PC-9 (cell line): ENCODE measurements around the gene GAGE10. TPM values are rescaled to one million over a fixed set of nuclear protein-coding genes. Genes with fewer than 3 reads are reported as not detected.

Experiments
- BruUV-seq: library from RNA; stranded (reverse); fragments of 400-500 nt; replicated peaks from 2 replicates; lab custom pipeline; 2021; lab: Mats Ljungman, UMichigan
- CTCF ChIA-PET: fragments of 300-600 bp; sonication (Branson Sonifier 250); formaldehyde crosslinking; loops from one replicate; lab custom pipeline; 2022; ENCODE audit warnings: antibody characterized with exemption; lab: Charles Lee
- POLR2A ChIA-PET: fragments of 300-600 bp; sonication (Branson Sonifier 250); formaldehyde crosslinking; loops from one replicate; lab custom pipeline; 2022; ENCODE audit warnings: antibody characterized with exemption; ENCODE audit not compliant: unreplicated experiment; lab: Charles Lee
- DNase-seq, 2 experiments: peaks; one replicate each; pipeline versions ENCODE4 v3.0.0 to v3.0.0-alpha.2; 2015 to 2022; ENCODE audit warnings: mixed read lengths in 1 of 2
- H2AFZ ChIP-seq: fragments of 200-600 bp; sonication (generic); 2 replicates; pipeline ENCODE4 v1.8.1; 2017; ENCODE audit warnings: antibody characterized with exemption
- H3F3A ChIP-seq: fragments of 200-600 bp; sonication (generic); 2 replicates; pipeline ENCODE4 v1.8.1; 2017; ENCODE audit warnings: antibody characterized with exemption, mild to moderate bottlenecking, low read depth; ENCODE audit not compliant: insufficient read depth
- H3K27ac ChIP-seq: fragments of 200-600 bp; sonication (generic); 2 replicates; pipeline ENCODE4 v1.6.1; 2016; ENCODE audit warnings: mixed run types
- H3K27me3 ChIP-seq: fragments of 200-600 bp; sonication (generic); 2 replicates; pipeline ENCODE4 v1.6.1; 2016; ENCODE audit warnings: low read depth, mixed run types; ENCODE audit not compliant: insufficient read depth
- H3K36me3 ChIP-seq: fragments of 200-600 bp; sonication (generic); 2 replicates; pipeline ENCODE4 v1.6.1; 2016; ENCODE audit warnings: low read depth, mixed run types
- H3K4me1 ChIP-seq: fragments of 200-600 bp; sonication (generic); replicated peaks from 2 replicates; pipeline ENCODE4 v1.6.1; 2016; ENCODE audit warnings: mixed run types; ENCODE audit not compliant: insufficient read depth
- H3K4me2 ChIP-seq: fragments of 200-600 bp; sonication (generic); 2 replicates; pipeline ENCODE4 v1.6.1; 2017; ENCODE audit warnings: mixed run types
- H3K4me3 ChIP-seq: fragments of 200-600 bp; sonication (generic); 2 replicates; pipeline ENCODE4 v1.6.1; 2016; ENCODE audit warnings: mixed run types
- H3K79me2 ChIP-seq: fragments of 200-600 bp; sonication (generic); 2 replicates; pipeline ENCODE4 v1.6.1; 2017; ENCODE audit warnings: low read depth, mixed run types
- H3K9me2 ChIP-seq: fragments of 200-600 bp; sonication (generic); 2 replicates; pipeline ENCODE4 v1.8.1; 2017; ENCODE audit warnings: mild to moderate bottlenecking; ENCODE audit not compliant: insufficient read depth
- H3K9me3 ChIP-seq: fragments of 200-600 bp; sonication (generic); 2 replicates; pipeline ENCODE4 v1.8.1; 2016; ENCODE audit warnings: low read depth; ENCODE audit not compliant: insufficient read depth
- H4K20me1 ChIP-seq: fragments of 200-600 bp; sonication (generic); 2 replicates; pipeline ENCODE4 v1.8.1; 2017; ENCODE audit not compliant: insufficient read depth
- CTCF ChIP-seq: fragments of 200-600 bp; sonication (generic); conservative IDR thresholded peaks from 2 replicates; pipeline ENCODE4 v1.6.1; 2017; ENCODE audit warnings: mixed run types, antibody characterized with exemption, mild to moderate bottlenecking, moderate library complexity
- EZH2 ChIP-seq: fragments of 200-600 bp; sonication (generic); IDR thresholded peaks from 2 replicates; pipeline ENCODE4 v1.8.0; 2017; ENCODE audit warnings: antibody characterized with exemption, low read depth
- intact Hi-C: fragments of 100-400 bp; cut with micrococcal nuclease; formaldehyde crosslinking; loops from one replicate; pipeline ENCODE4 v1.10.0; 2022; ENCODE audit not compliant: unreplicated experiment
- total RNA-seq: library from RNA; stranded (reverse); gene quantifications from 2 replicates; pipeline ENCODE4 v1.2.3, GENCODE V29; 2021

Gene GAGE10
- total RNA-seq, 1 experiment from 2014 or later, result not detected

- H3K9me2 ChIP-seq, result no peaks in the 10 kb centered on the region
- H2AFZ ChIP-seq, result no peak overlapping the region
- H3K27me3 ChIP-seq, result no peaks in the 10 kb centered on the region
- no peak overlapping the region for H3K27ac ChIP-seq
- BruUV-seq, result no TSS peak
- no peaks in the 10 kb centered on the region for H3K36me3 ChIP-seq
- no peak for DNase-seq
- no peak overlapping the region for H3K4me3 ChIP-seq
- POLR2A ChIA-PET, result no interaction called here
- TF ChIP-seq CTCF (no peak), EZH2 (no peak)
- H3K4me2 ChIP-seq, result no peak overlapping the region
- H3F3A ChIP-seq, result no peaks in the 10 kb centered on the region
- no peaks in the 10 kb centered on the region for H3K9me3 ChIP-seq
- no peaks in the 10 kb centered on the region for H4K20me1 ChIP-seq
- CTCF ChIA-PET, result no interaction called here
- no peaks in the 10 kb centered on the region for H3K4me1 ChIP-seq
- intact Hi-C loops, result no loop called here
- no peaks in the 10 kb centered on the region for H3K79me2 ChIP-seq
Observed at GRCh38 chrX:49257074-49257790, 46.2 kb upstream of the GAGE10 start.

DNA sequence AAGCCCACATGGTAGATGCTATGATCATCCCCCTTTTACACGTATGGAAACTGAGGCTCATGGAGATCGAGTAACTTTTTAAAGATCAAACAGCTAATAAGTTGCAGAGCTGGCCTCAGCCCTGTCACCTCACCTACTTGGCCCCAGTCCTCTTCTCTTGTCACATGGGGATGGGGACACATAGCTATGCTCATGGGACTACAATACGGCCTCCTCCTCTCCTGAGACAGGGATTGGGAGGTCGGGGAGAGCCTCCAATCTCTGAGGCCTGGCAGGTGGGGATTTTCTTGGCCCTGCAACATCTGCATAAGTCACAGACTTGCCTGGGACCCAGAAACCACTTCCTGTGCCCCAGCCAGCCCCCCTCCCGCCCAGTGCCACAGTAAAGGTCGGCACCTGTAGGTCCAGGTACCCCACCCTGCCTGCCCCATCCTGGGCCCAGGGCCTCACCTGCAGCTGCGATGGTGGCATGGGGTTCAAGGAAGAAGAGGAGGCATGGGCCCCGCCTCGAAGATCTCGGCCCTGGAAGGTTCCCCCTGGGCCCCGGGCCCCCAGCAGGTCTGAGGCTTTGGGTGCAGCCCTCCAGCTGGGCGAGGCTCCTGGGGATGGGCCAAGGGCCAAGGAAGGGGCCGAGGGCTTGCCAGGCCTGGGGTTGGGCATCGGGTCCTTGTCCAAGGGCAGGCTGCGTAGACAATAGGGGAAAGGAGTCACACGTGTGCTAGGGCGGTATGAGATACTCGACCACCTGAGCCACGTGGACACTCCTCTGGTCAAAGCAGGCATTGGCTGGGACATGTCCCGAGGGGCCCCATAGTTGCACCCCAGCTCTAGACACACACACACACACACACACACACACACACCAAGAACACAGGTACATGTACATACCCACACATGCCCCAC is 45.3 kb upstream of the GAGE10 start:
- no peak overlapping the region for H3K27ac ChIP-seq
- no peaks in the 10 kb centered on the region for H3K9me2 ChIP-seq
- ChIA-PET POLR2A (no interaction called here), CTCF (interaction anchor here (0.6 kb wide), 1 partner anchor 9 kb away, joined by 7 read pairs; no protein-coding TSS in a partner anchor)
- BruUV-seq, result no TSS peak
- H3K79me2 ChIP-seq, result no peaks in the 10 kb centered on the region
- no peak for DNase-seq
- no peak overlapping the region for H3K4me2 ChIP-seq
- no peaks in the 10 kb centered on the region for H3K27me3 ChIP-seq
- H2AFZ ChIP-seq, result no peak overlapping the region
- no peaks in the 10 kb centered on the region for H3K36me3 ChIP-seq
- H3K4me3 ChIP-seq, result no peak overlapping the region
- no peaks in the 10 kb centered on the region for H3K9me3 ChIP-seq
- H3K4me1 ChIP-seq, result no peaks in the 10 kb centered on the region
- TF ChIP-seq CTCF, result no peak
- H4K20me1 ChIP-seq, result no peaks in the 10 kb centered on the region
- H3F3A ChIP-seq, result no peaks in the 10 kb centered on the region
- intact Hi-C loops, result no loop called here

GRCh38 chrX:49258749-49259124 is 44.7 kb upstream of the GAGE10 start:
- Histone ChIP-seq H3K79me2 (no peaks in the 10 kb centered on the region), H2AFZ (no peak overlapping the region), H3K27me3 (no peaks in the 10 kb centered on the region), H4K20me1 (no peaks in the 10 kb centered on the region), H3F3A (no peaks in the 10 kb centered on the region), H3K9me3 (no peaks in the 10 kb centered on the region), H3K4me2 (no peak overlapping the region), H3K4me3 (no peak overlapping the region), H3K36me3 (no peaks in the 10 kb centered on the region), H3K27ac (no peak overlapping the region), H3K4me1 (no peaks in the 10 kb centered on the region), H3K9me2 (no peaks in the 10 kb centered on the region)
- BruUV-seq, result no TSS peak
- no peak for TF ChIP-seq CTCF
- no peak for TF ChIP-seq EZH2
- DNase-seq, result no peak
- intact Hi-C loops, result no loop called here
- ChIA-PET CTCF (no interaction called here), POLR2A (no interaction called here)
